ENCODE results near the gene COG7. TPM values are rescaled to one million over a fixed set of nuclear protein-coding genes. Genes with fewer than 3 reads are reported as not detected.
"Not testable (repeated sequence)": the region's sequence is repeated elsewhere in the genome, so short reads cannot be mapped to it uniquely, and the experiment has no call there.

COG7 gene
- total RNA-seq, 1 donor from 2014 or later, result 5.5 TPM

DNA sequence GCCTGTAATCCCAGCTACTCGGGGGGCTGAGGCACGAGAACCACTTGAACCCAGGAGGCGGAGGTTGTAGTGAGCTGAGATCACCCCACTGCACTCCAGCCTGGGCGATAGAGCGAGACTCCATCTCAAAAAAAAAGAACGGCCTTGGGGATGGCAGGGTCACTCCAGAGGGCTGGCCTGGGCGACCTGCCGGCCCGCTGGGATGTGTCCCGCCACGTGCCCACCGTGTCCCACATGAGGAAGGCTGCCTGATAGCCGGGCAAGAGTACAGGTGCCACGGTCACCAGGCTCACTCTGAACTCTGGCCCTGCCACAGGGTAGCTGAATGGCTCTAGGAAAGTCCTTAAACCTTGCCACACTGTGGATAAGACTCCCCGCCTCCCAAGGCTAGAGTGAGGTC is 67.5 kb downstream of the COG7 start:
- no peak for DNase-seq (ENCODE audit: low spot score)

DNA sequence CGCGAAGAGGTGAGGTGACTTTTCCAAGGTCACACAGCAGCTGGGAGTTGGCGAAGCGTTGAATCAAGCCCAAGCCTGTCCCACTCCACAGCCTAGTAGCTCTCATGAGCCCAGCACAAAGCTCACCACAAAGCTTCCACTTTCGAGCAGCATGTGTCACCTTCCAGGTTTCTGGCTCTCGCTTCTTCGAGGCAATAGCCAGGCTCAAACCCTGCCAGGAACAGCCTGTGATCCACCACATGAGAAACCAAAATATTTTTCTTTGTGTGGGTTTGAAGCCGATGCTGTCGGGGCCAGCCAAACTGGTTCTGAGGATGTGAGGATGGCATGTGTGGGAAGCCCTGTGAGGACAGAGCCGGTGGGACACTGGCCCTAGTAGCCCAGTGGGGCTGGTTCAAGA is 68.1 kb downstream of the COG7 start:
- DNase-seq (ENCODE audit: low spot score), result no peak

GRCh38 chr16:23383881-23384280 is 69.1 kb downstream of the COG7 start:
- DNase-seq (ENCODE audit: low spot score), result no peak

GRCh38 chr16:23382279-23382678 is 70.7 kb downstream of the COG7 start:
- DNase-seq (ENCODE audit: low spot score), result no peak

DNA sequence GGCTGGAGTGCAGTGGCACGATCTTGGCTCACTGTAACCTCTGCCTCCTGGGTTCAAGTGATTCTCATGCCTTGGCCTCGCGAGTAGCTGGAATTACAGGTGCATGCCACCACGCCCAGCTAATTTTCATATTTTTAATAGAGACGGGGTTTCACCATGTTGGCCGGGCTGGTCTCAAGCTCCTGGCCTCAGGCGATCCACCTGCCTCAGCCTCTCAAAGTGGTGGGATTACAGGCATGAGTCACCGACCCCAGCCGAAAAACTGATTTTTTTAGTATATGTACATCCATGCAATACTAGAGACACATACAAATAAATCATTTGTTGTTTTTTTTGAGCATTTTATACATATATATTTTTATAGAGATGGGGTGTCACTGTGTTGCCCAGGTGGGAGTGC is 71.3 kb downstream of the COG7 start:
- not testable (repeated sequence) for DNase-seq (ENCODE audit: low spot score)

DNA sequence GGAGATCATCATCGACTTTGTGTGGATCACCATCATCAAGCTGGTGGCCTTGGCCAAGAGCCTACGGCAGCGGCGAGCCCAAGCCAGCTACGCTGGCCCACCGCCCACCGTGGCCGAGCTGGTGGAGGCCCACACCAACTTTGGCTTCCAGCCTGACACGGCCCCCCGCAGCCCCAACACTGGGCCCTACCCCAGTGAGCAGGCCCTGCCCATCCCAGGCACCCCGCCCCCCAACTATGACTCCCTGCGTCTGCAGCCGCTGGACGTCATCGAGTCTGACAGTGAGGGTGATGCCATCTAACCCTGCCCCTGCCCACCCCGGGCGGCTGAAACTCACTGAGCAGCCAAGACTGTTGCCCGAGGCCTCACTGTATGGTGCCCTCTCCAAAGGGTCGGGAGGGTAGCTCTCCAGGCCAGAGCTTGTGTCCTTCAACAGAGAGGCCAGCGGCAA is 72.5 kb downstream of the COG7 start:
- DNase-seq (ENCODE audit: low spot score), result no peak

- DNase-seq (ENCODE audit: low spot score), result no peak
Measured at GRCh38 chr16:23379707-23380106, 73.3 kb downstream of the COG7 start.

DNA sequence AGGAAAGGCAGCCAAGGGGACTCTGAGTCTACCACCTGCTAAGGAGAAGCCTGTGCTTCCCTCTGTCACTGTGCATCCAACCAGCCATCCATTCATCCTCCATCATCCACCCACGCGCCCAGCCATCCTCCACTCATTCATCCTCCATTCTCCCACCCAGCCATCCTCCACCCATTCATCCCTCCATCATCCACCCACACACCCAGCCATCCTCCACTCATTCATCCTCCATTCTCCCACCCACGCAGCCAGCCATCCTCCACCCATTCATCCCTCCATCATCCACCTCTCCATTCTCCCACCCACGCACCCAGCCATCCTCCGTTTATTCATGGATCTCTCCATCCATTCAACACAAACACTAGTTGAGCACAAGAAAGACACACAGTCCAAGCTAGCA is 74.1 kb downstream of the COG7 start:
- no peak for DNase-seq (ENCODE audit: low spot score)

GRCh38 chr16:23378256-23378655 is 74.7 kb downstream of the COG7 start:
- no peak for DNase-seq (ENCODE audit: low spot score)

GRCh38 chr16:23377071-23377931 is 75.7 kb downstream of the COG7 start:
- no peak for DNase-seq (ENCODE audit: low spot score)

DNA sequence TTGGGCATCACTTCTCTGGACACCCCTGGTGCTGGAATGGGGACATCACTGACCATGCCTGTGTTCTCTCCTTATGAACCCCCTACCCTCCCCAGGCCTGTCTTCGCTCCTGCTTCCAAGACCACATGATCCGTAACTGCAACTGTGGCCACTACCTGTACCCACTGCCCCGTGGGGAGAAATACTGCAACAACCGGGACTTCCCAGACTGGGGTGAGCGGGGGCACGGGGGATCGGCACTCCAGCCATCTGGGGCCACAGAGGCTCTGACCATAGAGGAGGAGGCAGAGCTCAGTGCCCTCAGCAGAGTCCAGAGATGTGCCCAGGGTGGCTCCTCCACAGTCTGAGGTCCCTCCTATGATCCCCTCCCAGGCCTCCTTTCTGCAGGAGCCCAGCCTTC is 77.3 kb downstream of the COG7 start:
- no peak for DNase-seq (ENCODE audit: low spot score)

GRCh38 chr16:23374721-23375510 is 78.1 kb downstream of the COG7 start:
- no peak for DNase-seq (ENCODE audit: low spot score)

DNA sequence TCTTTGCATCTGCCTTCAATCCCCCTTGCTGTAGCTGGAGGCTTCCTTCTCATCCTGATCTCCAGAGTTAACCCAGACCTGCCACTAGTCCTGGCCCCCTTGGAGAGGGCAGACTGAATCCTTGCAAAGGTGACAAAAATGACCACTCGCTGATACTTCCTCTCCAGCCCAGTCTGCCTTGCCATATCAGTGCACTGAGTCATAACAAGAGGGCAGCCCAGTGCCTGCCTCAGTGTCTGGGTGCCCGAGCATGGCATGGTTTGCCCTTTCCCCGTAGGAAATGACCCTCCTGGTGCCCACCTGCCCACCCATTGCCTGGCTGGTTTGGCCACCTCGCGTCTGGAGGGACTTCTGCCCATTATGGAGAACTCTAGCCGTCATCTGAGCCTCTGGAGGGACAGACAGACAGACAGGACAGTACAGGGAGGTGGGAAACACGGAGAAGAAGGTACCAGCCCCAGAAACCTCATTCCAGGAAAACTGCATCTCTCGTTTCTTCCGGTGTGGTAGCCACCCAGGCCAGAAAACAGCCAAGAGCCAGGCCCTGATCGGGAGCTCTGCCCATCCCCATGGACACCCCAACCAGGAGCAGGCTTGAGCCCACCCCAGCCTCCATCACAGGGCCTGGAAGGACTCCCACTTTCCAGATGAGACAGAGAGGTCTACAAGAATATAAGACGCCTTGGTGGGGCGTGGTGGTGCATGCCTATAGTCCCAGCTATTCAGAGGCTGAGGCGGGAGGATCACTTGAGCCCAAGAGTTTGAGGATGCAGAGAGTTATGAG is 79.4 kb downstream of the COG7 start:
- no peak for DNase-seq (ENCODE audit: low spot score)

- DNase-seq (ENCODE audit: low spot score), result no peak
Measured at GRCh38 chr16:23371368-23371767, 81.6 kb downstream of the COG7 start.

- no peak for DNase-seq (ENCODE audit: low spot score)
Measured at GRCh38 chr16:23369416-23369815, 83.6 kb downstream of the COG7 start.

DNA sequence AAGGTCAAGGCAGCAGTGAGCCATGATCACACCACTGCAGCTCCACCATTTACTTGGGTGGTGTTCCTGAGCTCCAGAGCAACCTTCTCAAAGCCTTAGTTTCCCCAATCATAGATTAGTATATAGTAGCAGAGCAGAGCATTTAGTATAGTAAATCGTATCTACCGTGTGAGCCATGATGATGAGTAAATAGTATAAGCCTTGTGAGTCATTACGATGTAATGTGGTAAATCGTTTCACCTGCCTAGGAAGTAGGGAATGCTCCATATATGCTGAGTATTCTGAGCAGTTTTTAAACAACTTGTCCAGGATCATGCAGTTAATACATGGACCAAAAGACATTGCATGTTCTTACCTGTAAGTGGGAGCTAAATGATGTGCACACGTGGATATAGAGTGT is 84.5 kb downstream of the COG7 start:
- no peak for DNase-seq (ENCODE audit: low spot score)

GRCh38 chr16:23367988-23368387 is 85.0 kb downstream of the COG7 start:
- DNase-seq (ENCODE audit: low spot score), result no peak

- DNase-seq (ENCODE audit: low spot score), result no peak
Measured at GRCh38 chr16:23367564-23367963, 85.4 kb downstream of the COG7 start.

- not testable (repeated sequence) for DNase-seq (ENCODE audit: low spot score)
Measured at GRCh38 chr16:23366341-23366740, 86.6 kb downstream of the COG7 start.

DNA sequence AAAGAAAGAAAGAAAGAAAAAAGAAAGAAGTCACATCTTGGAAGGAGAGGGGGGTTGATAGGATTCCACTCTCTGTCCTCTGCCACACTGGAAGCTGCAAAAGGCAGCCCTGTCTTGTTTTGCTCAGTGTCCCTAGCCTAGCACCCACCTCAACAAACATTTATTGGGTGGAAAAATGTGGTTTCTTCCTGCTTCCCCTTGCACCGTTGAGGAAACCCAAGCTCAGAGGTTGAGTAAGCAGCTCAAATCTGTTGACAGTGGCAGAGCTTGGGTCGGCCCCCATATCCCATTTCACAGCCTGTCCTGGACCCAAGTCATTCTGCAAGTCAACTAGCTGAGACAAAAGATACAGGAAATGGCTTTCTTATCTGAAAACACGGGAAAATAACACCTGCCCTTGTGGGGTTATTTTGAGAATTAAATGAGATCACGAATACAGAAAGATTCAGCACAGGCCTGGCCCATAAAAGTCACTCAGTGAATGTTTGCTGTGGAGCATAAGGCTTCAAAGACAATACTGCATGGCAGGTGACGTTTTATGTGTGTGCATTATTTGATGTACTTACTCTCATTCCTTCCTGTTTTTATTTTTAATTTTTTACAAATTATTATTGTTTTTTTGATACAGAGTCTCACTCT is 87.3 kb downstream of the COG7 start:
- no peak for DNase-seq (ENCODE audit: low spot score)
